NCI-H526 treated with DMSO at 0.1 percent for 48 hours (cell line): ENCODE data around the gene OR8H3.
"Not testable (repeated sequence)": the region's sequence is repeated elsewhere in the genome, so short reads cannot be mapped to it uniquely, and the experiment has no call there.

ENCODE experiments used
- DNase-seq: peaks from one replicate; lab custom pipeline; 2025; lab: John Stamatoyannopoulos, UW

The OR8H3 gene

GRCh38 chr11:56122073-56122472 is at the start of gene OR8H3:
Gene OR8H3, plus strand, starts transcription at chr11:56122373. Its CDS starts 0 bp downstream, at chr11:56122373.
- no peak for DNase-seq

- no peak for DNase-seq
Measured at GRCh38 chr11:56089697-56090096, 32.5 kb upstream of the OR8H3 start.

- no peak for DNase-seq
Measured at GRCh38 chr11:56093008-56093407, 29.2 kb upstream of the OR8H3 start, which contains the start of gene OR8I2. Gene OR8I2, plus strand, starts transcription at chr11:56093308. Its CDS starts 0 bp downstream, at chr11:56093308.

- no peak for DNase-seq
Measured at GRCh38 chr11:56103210-56103737, 18.9 kb upstream of the OR8H3 start, which contains the start of gene OR8H2. Gene OR8H2, plus strand, starts transcription at chr11:56103687. Its CDS starts 1,356 bp downstream, at chr11:56105043.

- DNase-seq, result no peak
Measured at GRCh38 chr11:56140151-56140661, 18.0 kb downstream of the OR8H3 start, which contains the start of gene OR8J3. Gene OR8J3, minus strand, starts transcription at chr11:56140201. Its CDS starts 2,483 bp downstream, at chr11:56137718.

GRCh38 chr11:56143681-56144080 is 21.5 kb downstream of the OR8H3 start:
- not testable (repeated sequence) for DNase-seq

- no peak for DNase-seq
Measured at GRCh38 chr11:56151376-56151775, 29.2 kb downstream of the OR8H3 start.

- no peak for DNase-seq
Measured at GRCh38 chr11:56152333-56152732, 30.2 kb downstream of the OR8H3 start.

GRCh38 chr11:56160217-56160616 is 38.0 kb downstream of the OR8H3 start, which contains the start of gene OR8K5:
Gene OR8K5, minus strand, starts transcription at chr11:56160317. Its CDS starts 0 bp downstream, at chr11:56160317.
- no peak for DNase-seq

GRCh38 chr11:56163804-56164203 is 41.6 kb downstream of the OR8H3 start:
- DNase-seq, result no peak

- DNase-seq, result no peak
Measured at GRCh38 chr11:56172256-56172830, 50.2 kb downstream of the OR8H3 start.
